Fibroblast of the aortic adventitia (primary cell): ENCODE results near the gene NUDT4. TPM values are rescaled to one million over a fixed set of nuclear protein-coding genes. Genes with fewer than 3 reads are reported as not detected.
A peak's percentile ranks its signal among the peaks of the same experiment; 100 is the strongest.
"Not testable (repeated sequence)": the region's sequence is repeated elsewhere in the genome, so short reads cannot be mapped to it uniquely, and the experiment has no call there.

Source experiments
- DNase-seq: peaks from one replicate; pipeline ENCODE4 v3.0.0-alpha.2; 2010; ENCODE audit warnings: low read depth
- H3K4me3 ChIP-seq: 2 replicates; pipeline ENCODE4 v1.5.1; 2011; ENCODE audit warnings: low read depth, mild to moderate bottlenecking, control low read depth, low read length, moderate library complexity
- CTCF ChIP-seq: IDR thresholded peaks from 2 replicates; pipeline ENCODE4 v1.5.1; 2011; ENCODE audit warnings: mild to moderate bottlenecking, low read length, control low read depth, inconsistent platforms; ENCODE audit not compliant: insufficient read depth
- total RNA-seq: library from RNA; depleted of rRNA; stranded (reverse); fragments of >200 nt; gene quantifications from 2 replicates; pipeline ENCODE4 v1.2.3, GENCODE V29; 2012; ENCODE audit warnings: low replicate concordance

Gene NUDT4
- total RNA-seq, 1 donor = 185 TPM

- peak; percentile 83 for DNase-seq
- peak overlapping the region; percentile 98 for H3K4me3 ChIP-seq
- TF ChIP-seq CTCF = peak; percentile 30
Measured at GRCh38 chr12:93380480-93381121, 2.9 kb downstream of the NUDT4 start.

DNA sequence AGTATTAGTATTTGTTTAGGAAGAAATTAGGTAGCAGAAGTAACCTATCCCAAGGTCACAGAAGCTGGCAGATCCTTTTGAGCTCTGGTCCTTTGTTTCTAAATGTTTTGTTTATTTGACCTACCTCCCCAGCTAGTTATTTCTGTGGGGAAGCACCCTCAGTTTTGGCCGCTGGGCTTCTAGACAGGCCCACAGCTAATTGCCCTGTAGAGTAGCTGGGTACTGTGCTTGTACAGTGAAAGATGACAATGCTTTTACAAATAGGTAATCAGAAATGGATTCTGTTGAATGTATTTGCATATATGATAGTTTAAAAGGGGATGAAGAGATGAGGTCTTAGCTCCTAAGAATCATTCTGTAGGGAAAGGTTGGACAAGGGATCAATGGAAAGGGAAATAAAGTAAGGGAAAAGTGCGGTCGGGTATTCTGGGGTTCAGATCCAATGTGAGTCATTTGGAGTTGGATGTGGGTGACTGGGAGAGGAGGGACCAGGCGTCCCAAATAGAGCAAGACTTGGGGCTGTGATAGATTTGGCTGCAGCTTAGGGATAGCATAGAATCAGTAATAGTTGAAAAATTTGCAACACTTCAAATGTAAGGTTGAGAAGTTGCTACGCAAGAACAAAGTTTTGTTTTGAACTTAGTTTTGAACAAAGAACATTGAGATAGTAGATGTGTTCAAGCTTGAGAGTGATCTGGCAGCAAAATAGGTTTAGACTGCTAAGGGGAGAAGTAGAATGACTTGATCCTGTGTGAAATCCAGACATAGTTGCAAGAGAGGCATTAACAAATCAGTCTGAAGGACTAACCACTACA, 3.6 kb downstream of the NUDT4 start:
- peak overlapping the region; percentile 98 for H3K4me3 ChIP-seq
- no peak for TF ChIP-seq CTCF
- DNase-seq = peak; percentile 45

GRCh38 chr12:93381976-93382437, 4.3 kb downstream of the NUDT4 start:
- H3K4me3 ChIP-seq = peak overlapping the region; percentile 98
- not testable (repeated sequence) for DNase-seq

- no peak for TF ChIP-seq CTCF
- peak; percentile 41 for DNase-seq
- no peak overlapping the region for H3K4me3 ChIP-seq
Measured at GRCh38 chr12:93387780-93388179, 10.1 kb downstream of the NUDT4 start.

- DNase-seq = no peak
- no peak overlapping the region for H3K4me3 ChIP-seq
- no peak for TF ChIP-seq CTCF
Measured at GRCh38 chr12:93390031-93390430, 12.3 kb downstream of the NUDT4 start.

DNA sequence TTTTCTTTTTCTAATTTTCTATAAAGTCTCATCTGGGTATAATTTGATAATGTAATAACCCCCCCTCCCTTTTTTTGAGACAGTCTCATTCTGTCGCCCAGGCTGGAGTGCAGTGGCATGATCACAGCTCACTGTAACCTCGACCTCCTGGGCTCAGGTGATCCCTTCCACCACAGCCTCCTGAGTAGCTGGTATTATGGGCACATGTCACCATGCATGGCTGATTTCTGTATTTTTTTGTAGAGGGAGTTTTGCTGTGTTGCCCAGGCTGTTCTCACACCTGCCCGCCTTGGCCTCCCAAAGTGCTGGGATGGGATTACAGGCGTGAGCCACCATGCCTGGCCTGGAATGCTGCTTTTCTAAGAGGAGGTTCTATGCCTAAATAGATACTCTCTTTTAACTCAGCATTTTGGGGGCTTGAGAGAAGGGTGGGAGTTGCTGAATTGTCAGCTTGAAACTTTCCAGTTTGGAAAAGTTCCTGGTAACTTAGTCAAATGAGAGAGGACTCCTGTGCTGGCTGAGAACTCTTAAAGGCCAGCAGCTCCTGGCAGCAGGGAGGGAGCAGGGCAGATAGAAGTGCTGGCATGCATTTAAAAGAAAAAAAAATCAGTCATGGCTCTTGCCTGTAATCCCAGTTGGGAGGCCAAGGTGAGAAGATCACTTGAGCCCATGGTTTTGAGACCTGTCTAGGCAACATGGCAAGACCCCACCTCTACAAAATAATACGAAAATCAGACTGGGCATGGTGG, 13.0 kb downstream of the NUDT4 start:
- no peak overlapping the region for H3K4me3 ChIP-seq
- TF ChIP-seq CTCF = no peak
- no peak for DNase-seq

DNA sequence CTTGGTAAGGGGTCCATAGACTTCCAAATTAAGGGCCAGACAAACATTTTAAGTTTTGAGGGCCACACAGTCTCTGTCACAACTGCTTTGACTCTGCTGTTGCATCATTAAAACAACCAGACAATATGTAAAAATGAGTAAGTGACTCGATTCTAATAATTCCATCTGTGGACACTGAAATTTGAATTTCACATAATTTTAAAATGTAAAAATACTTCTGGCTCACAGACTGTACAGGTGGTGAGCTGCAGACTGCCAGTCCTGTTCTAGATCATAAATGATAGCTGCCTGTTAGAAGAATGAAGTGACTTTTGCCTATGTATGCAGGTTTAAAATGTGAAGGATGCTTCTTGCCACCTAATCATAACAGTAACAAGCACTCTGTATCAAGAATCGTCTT, 15.7 kb downstream of the NUDT4 start:
- no peak overlapping the region for H3K4me3 ChIP-seq
- DNase-seq = no peak
- TF ChIP-seq CTCF = no peak
